Liver (tissue), 9 donors: Measurements from ENCODE around the gene MYO15A. TPM values are rescaled to one million over a fixed set of nuclear protein-coding genes. Genes with fewer than 3 reads are reported as not detected.

Source experiments
- DNase-seq: peaks from one replicate; pipeline ENCODE4 v3.0.0-alpha.2; 2017; ENCODE audit warnings: low spot score
- H3K27ac ChIP-seq, 2 donors: one replicate each; pipeline ENCODE4 v1.7.0; 2013; ENCODE audit warnings: inconsistent platforms in 2 of 2, low read length in 2 of 2, control low read depth in 1 of 2, low read depth in 1 of 2, mild to moderate bottlenecking in 1 of 2
- H3K27me3 ChIP-seq, 4 donors: one replicate each; pipeline versions ENCODE4 v1.6.1 to v1.7.0; 2013; ENCODE audit warnings: low read length in 3 of 4, inconsistent platforms in 1 of 4, mild to moderate bottlenecking in 1 of 4, moderate library complexity in 1 of 4; ENCODE audit not compliant: control insufficient read depth in 4 of 4, insufficient read depth in 4 of 4
- H3K36me3 ChIP-seq, 4 donors: one replicate each; pipeline versions ENCODE4 v1.6.1 to v1.7.0; 2013; ENCODE audit warnings: low read length in 3 of 4, mild to moderate bottlenecking in 3 of 4, low read depth in 1 of 4, moderate library complexity in 1 of 4; ENCODE audit not compliant: control insufficient read depth in 4 of 4, insufficient read depth in 3 of 4
- H3K4me1 ChIP-seq, 4 donors: one replicate each; pipeline versions ENCODE4 v1.6.1 to v1.7.0; 2013; ENCODE audit warnings: low read length in 3 of 4, mild to moderate bottlenecking in 3 of 4, moderate library complexity in 1 of 4; ENCODE audit not compliant: control insufficient read depth in 4 of 4, insufficient read depth in 4 of 4
- H3K4me3 ChIP-seq, 3 donors: one replicate each; pipeline versions ENCODE4 v1.6.1 to v1.7.0; 2013; ENCODE audit warnings: low read length in 3 of 3, control low read depth in 1 of 3, low read depth in 1 of 3, mild to moderate bottlenecking in 1 of 3
- H3K9ac ChIP-seq, 2 donors: one replicate each; pipeline ENCODE4 v1.7.0; 2013; ENCODE audit warnings: low read length in 2 of 2, mild to moderate bottlenecking in 2 of 2, moderate library complexity in 2 of 2, control low read depth in 1 of 2, low read depth in 1 of 2
- H3K9me3 ChIP-seq, 4 donors: one replicate each; pipeline versions ENCODE4 v1.6.1 to v1.7.0; 2013; ENCODE audit warnings: low read length in 3 of 4; ENCODE audit not compliant: control insufficient read depth in 4 of 4
- EGR1 ChIP-seq, 2 donors: IDR thresholded peaks; 2 replicates each; pipeline ENCODE4 v1.6.1; 2016 to 2018; ENCODE audit warnings: antibody characterized with exemption in 2 of 2, low read depth in 2 of 2
- FOXA1 ChIP-seq: IDR thresholded peaks from 2 replicates; pipeline ENCODE4 v1.6.1; 2016; ENCODE audit warnings: antibody characterized with exemption
- FOXA2 ChIP-seq: IDR thresholded peaks from 2 replicates; pipeline ENCODE4 v1.6.1; 2016; ENCODE audit warnings: antibody characterized with exemption
- GABPA ChIP-seq, 2 donors: IDR thresholded peaks in 1 of 2; conservative IDR thresholded peaks in 1 of 2; 2 replicates each; pipeline ENCODE4 v1.6.1; 2016; ENCODE audit warnings: antibody characterized with exemption in 2 of 2, mild to moderate bottlenecking in 1 of 2, moderate library complexity in 1 of 2
- HNF4A ChIP-seq, 2 donors: conservative IDR thresholded peaks; 2 replicates each; pipeline ENCODE4 v1.6.1; 2016; ENCODE audit warnings: antibody characterized with exemption in 2 of 2, mild to moderate bottlenecking in 2 of 2
- HNF4G ChIP-seq: IDR thresholded peaks from 2 replicates; pipeline ENCODE4 v1.6.1; 2016; ENCODE audit warnings: antibody characterized with exemption
- JUND ChIP-seq, 2 donors: IDR thresholded peaks; 2 replicates each; pipeline ENCODE4 v1.6.1; 2016; ENCODE audit warnings: antibody characterized with exemption in 2 of 2
- NR2F2 ChIP-seq: IDR thresholded peaks from 2 replicates; pipeline ENCODE4 v1.6.1; 2016; ENCODE audit warnings: antibody characterized with exemption
- RAD21 ChIP-seq, 2 donors: IDR thresholded peaks; 2 replicates each; pipeline ENCODE4 v1.6.1; 2016; ENCODE audit warnings: antibody characterized with exemption in 2 of 2, mild to moderate bottlenecking in 2 of 2
- RXRA ChIP-seq, 2 donors: IDR thresholded peaks; 2 replicates each; pipeline ENCODE4 v1.6.1; 2017 to 2018; ENCODE audit warnings: antibody characterized with exemption in 2 of 2, mild to moderate bottlenecking in 1 of 2
- TAF1 ChIP-seq: conservative IDR thresholded peaks from 2 replicates; pipeline ENCODE4 v1.6.1; 2016; ENCODE audit warnings: antibody characterized with exemption, mild to moderate bottlenecking
- YY1 ChIP-seq: IDR thresholded peaks from 2 replicates; pipeline ENCODE4 v1.6.1; 2016; ENCODE audit warnings: antibody characterized with exemption, mild to moderate bottlenecking
- WGBS: extraction: QIAGEN DNeasy Blood & Tissue Kit; methylation state at CpG from one replicate; pipeline ENCODE4 v1.1.7; 2013; 5-methylcytosine and 5-hydroxymethylcytosine counted together
- polyA plus RNA-seq, 2 donors: library from polyadenylated mRNA; stranded (reverse) in 1 of 2; unstranded in 1 of 2; fragments of 200-250 nt in 1 of 2; fragments of >200 nt in 1 of 2; fragmentation: Nextera tagmentation in 1 of 2; extraction: Ambion mirVana in 1 of 2; gene quantifications; one replicate each; pipeline versions ENCODE4 v1.2.1 to v1.2.3, GENCODE V29; 2013 to 2015
- total RNA-seq, 2 donors: library from RNA; depleted of rRNA; stranded (reverse); fragments of >200 nt; gene quantifications; one replicate each; pipeline ENCODE4 v1.2.3, GENCODE V29; 2014
- TF ChIP-seq, protein P1 (sequence below): IDR thresholded peaks from 2 replicates; pipeline ENCODE4 v1.6.1; 2016; ENCODE audit warnings: antibody characterized with exemption
- TF ChIP-seq, protein P2 (sequence below): IDR thresholded peaks from 2 replicates; pipeline ENCODE4 v1.6.1; 2016; ENCODE audit warnings: antibody characterized with exemption
- TF ChIP-seq, protein P3 (sequence below): IDR thresholded peaks from 2 replicates; pipeline ENCODE4 v1.6.1; 2016; ENCODE audit warnings: antibody characterized with exemption
- TF ChIP-seq, protein P4 (sequence below): fragments of 150-350 bp; IDR thresholded peaks from 2 replicates; pipeline ENCODE4 v1.5.1; 2017; ENCODE audit warnings: improper control_type of control experiment, low read depth, low read length; ENCODE audit not compliant: missing input control
- TF ChIP-seq, protein P5 (sequence below): IDR thresholded peaks from 2 replicates; pipeline ENCODE4 v1.6.1; 2016; ENCODE audit warnings: antibody characterized with exemption, mild to moderate bottlenecking
- donor health status: healthy.
- donor health status: healthy.
- donor health status: healthy.
- donor health status: healthy.
- donor health status: healthy.

Gene MYO15A
- total and polyA plus RNA-seq, 4 donors: 0.15 to 2.9 (median 0.97) TPM

DNA sequence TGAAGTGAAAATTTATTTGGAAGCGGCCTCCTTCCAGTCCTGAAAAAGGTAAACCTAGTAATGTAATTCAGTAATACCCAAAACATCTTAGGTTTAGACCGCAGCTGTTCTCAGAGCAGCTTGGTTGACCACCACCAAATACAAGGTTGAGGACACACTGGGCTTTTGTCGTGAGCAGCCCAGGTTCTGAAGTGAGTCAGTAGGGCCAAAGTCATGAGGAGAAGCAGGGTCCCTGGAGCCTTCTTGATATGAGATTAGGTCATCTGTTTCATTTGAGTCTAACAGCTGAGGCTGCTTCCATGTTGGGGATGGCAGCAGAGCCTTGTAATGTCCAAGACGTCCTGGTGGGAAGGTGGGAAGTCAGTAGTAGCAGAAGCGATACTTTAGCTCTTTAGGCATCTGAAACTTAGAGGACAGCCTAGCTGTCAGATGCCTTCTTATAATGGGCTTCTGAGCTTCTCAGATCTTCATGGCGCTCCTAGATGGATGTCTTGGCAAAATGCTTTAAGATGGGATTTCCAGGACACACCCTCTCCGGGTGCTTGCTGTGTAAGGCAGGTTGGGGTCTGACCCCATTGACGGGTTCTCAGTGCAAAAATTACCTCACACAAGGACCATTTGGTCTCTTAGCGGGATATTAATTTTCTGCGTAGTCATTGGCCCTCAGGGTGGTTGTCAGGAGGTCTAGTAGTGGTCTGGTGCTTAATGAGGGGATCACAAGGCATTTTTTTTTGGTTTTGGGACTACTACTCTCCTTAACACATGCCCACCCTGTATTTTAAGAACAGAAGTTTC, 77.5 kb downstream of the MYO15A start:
- H3K4me1 ChIP-seq: peaks cover 30 to 70% (median 62%) of the 10 kb centered on the region in 4 donors
- no peaks in the 10 kb centered on the region for H3K9me3 ChIP-seq
- H3K4me3 ChIP-seq: peak overlapping the region; percentile 4 to 91 (median 85)
- peak overlapping the region; percentile 39 to 45 for H3K9ac ChIP-seq
- 68% methylated on average over 10 of the region's 10 CpGs for WGBS
- peak overlapping the region; percentile 17 to 58 for H3K27ac ChIP-seq
- no peak for DNase-seq
- H3K36me3 ChIP-seq: peaks cover 0 to 8% (median 0%) of the 10 kb centered on the region in 4 donors
- TF ChIP-seq FOXA2: no peak
- no peak for TF ChIP-seq FOXA1
- no peak for TF ChIP-seq GABPA (IDR thresholded peaks at IDR 0.05 in 1 of 2, conservative IDR thresholded peaks at IDR 0.05 in 1 of 2)
- TF ChIP-seq JUND (IDR thresholded peaks at IDR 0.05): no peak
- no peak for TF ChIP-seq TAF1
- TF ChIP-seq, protein P1, sequence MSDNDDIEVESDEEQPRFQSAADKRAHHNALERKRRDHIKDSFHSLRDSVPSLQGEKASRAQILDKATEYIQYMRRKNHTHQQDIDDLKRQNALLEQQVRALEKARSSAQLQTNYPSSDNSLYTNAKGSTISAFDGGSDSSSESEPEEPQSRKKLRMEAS: no peak
- TF ChIP-seq EGR1 (IDR thresholded peaks at IDR 0.05; ENCODE audit: low read depth in 2 of 2): no peak
- TF ChIP-seq, protein P2, sequence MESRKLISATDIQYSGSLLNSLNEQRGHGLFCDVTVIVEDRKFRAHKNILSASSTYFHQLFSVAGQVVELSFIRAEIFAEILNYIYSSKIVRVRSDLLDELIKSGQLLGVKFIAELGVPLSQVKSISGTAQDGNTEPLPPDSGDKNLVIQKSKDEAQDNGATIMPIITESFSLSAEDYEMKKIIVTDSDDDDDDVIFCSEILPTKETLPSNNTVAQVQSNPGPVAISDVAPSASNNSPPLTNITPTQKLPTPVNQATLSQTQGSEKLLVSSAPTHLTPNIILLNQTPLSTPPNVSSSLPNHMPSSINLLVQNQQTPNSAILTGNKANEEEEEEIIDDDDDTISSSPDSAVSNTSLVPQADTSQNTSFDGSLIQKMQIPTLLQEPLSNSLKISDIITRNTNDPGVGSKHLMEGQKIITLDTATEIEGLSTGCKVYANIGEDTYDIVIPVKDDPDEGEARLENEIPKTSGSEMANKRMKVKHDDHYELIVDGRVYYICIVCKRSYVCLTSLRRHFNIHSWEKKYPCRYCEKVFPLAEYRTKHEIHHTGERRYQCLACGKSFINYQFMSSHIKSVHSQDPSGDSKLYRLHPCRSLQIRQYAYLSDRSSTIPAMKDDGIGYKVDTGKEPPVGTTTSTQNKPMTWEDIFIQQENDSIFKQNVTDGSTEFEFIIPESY: no peak
- TF ChIP-seq YY1: no peak
- no peak for TF ChIP-seq NR2F2
- TF ChIP-seq HNF4A (conservative IDR thresholded peaks at IDR 0.05): no peak
- no peak for TF ChIP-seq RXRA (IDR thresholded peaks at IDR 0.05)
- no peak for TF ChIP-seq RAD21 (IDR thresholded peaks at IDR 0.05)
- TF ChIP-seq, protein P3, sequence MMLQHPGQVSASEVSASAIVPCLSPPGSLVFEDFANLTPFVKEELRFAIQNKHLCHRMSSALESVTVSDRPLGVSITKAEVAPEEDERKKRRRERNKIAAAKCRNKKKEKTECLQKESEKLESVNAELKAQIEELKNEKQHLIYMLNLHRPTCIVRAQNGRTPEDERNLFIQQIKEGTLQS: no peak
- TF ChIP-seq, protein P4, sequence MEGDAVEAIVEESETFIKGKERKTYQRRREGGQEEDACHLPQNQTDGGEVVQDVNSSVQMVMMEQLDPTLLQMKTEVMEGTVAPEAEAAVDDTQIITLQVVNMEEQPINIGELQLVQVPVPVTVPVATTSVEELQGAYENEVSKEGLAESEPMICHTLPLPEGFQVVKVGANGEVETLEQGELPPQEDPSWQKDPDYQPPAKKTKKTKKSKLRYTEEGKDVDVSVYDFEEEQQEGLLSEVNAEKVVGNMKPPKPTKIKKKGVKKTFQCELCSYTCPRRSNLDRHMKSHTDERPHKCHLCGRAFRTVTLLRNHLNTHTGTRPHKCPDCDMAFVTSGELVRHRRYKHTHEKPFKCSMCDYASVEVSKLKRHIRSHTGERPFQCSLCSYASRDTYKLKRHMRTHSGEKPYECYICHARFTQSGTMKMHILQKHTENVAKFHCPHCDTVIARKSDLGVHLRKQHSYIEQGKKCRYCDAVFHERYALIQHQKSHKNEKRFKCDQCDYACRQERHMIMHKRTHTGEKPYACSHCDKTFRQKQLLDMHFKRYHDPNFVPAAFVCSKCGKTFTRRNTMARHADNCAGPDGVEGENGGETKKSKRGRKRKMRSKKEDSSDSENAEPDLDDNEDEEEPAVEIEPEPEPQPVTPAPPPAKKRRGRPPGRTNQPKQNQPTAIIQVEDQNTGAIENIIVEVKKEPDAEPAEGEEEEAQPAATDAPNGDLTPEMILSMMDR: no peak
- TF ChIP-seq, protein P5, sequence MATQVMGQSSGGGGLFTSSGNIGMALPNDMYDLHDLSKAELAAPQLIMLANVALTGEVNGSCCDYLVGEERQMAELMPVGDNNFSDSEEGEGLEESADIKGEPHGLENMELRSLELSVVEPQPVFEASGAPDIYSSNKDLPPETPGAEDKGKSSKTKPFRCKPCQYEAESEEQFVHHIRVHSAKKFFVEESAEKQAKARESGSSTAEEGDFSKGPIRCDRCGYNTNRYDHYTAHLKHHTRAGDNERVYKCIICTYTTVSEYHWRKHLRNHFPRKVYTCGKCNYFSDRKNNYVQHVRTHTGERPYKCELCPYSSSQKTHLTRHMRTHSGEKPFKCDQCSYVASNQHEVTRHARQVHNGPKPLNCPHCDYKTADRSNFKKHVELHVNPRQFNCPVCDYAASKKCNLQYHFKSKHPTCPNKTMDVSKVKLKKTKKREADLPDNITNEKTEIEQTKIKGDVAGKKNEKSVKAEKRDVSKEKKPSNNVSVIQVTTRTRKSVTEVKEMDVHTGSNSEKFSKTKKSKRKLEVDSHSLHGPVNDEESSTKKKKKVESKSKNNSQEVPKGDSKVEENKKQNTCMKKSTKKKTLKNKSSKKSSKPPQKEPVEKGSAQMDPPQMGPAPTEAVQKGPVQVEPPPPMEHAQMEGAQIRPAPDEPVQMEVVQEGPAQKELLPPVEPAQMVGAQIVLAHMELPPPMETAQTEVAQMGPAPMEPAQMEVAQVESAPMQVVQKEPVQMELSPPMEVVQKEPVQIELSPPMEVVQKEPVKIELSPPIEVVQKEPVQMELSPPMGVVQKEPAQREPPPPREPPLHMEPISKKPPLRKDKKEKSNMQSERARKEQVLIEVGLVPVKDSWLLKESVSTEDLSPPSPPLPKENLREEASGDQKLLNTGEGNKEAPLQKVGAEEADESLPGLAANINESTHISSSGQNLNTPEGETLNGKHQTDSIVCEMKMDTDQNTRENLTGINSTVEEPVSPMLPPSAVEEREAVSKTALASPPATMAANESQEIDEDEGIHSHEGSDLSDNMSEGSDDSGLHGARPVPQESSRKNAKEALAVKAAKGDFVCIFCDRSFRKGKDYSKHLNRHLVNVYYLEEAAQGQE: no peak
- TF ChIP-seq HNF4G: no peak
- no peaks in the 10 kb centered on the region for H3K27me3 ChIP-seq
